Activated T-cell treated with anti-CD3 and anti-CD28 coated beads for 4 hours (primary cell): Measurements from ENCODE around the gene PHETA1.

Experiments
- DNase-seq: peaks from one replicate; pipeline ENCODE4 v3.0.0-alpha.2; 2020

The PHETA1 gene

GRCh38 chr12:111368788-111369495, at the start of gene PHETA1:
TSS of gene PHETA1 (minus strand) at chr12:111369095. CDS start at chr12:111363427, 5,668 bp downstream.
- DNase-seq = peak; percentile 74

GRCh38 chr12:111418594-111418880, 49.6 kb upstream of the PHETA1 start:
- DNase-seq = no peak

GRCh38 chr12:111417784-111418593, 49.1 kb upstream of the PHETA1 start:
- no peak for DNase-seq

- DNase-seq = no peak
Measured at GRCh38 chr12:111417290-111417689, 48.4 kb upstream of the PHETA1 start.

GRCh38 chr12:111414711-111415252, 45.9 kb upstream of the PHETA1 start:
- DNase-seq = no peak

- no peak for DNase-seq
Measured at GRCh38 chr12:111413442-111414086, 44.7 kb upstream of the PHETA1 start.

GRCh38 chr12:111412830-111413441, 44.0 kb upstream of the PHETA1 start:
- no peak for DNase-seq

GRCh38 chr12:111412007-111412829, 43.3 kb upstream of the PHETA1 start:
- DNase-seq = no peak

GRCh38 chr12:111411185-111411764, 42.4 kb upstream of the PHETA1 start:
- DNase-seq = no peak

- no peak for DNase-seq
Measured at GRCh38 chr12:111410431-111411184, 41.7 kb upstream of the PHETA1 start.

- DNase-seq = peak; percentile 30
Measured at GRCh38 chr12:111409780-111410430, 41.0 kb upstream of the PHETA1 start.

- DNase-seq = no peak
Measured at GRCh38 chr12:111409403-111409779, 40.5 kb upstream of the PHETA1 start.

- no peak for DNase-seq
Measured at GRCh38 chr12:111408686-111409402, 39.9 kb upstream of the PHETA1 start.

GRCh38 chr12:111408116-111408440, 39.2 kb upstream of the PHETA1 start:
- no peak for DNase-seq

GRCh38 chr12:111407377-111408115, 38.7 kb upstream of the PHETA1 start:
- no peak for DNase-seq

GRCh38 chr12:111406474-111407376, 37.8 kb upstream of the PHETA1 start:
- DNase-seq = peak; percentile 51

- DNase-seq = no peak
Measured at GRCh38 chr12:111405859-111406473, 37.1 kb upstream of the PHETA1 start, which contains the start of gene SH2B3. TSS of gene SH2B3 (plus strand) at chr12:111405923. CDS start at chr12:111418146, 12,223 bp downstream.
